ENCODE results near the gene SCAF8. TPM values are rescaled to one million over a fixed set of nuclear protein-coding genes. Genes with fewer than 3 reads are reported as not detected.
A peak's percentile ranks its signal among the peaks of the same experiment; 100 is the strongest.

Gene SCAF8
- total RNA-seq, 2 donors from 2014 or later: 42.0 to 53.5 TPM

- Histone ChIP-seq H3K36me3 (no peaks in the 10 kb centered on the region), H3K27ac (no peak overlapping the region), H3K27me3 (replicated peaks; ENCODE audit: insufficient read depth) (no peaks in the 10 kb centered on the region), H3K4me1 (replicated peaks) (no peaks in the 10 kb centered on the region), H3K4me3 (no peak overlapping the region), H3K9me3 (no peaks in the 10 kb centered on the region)
- no peak for DNase-seq (ENCODE audit: low spot score)
- whole genome bisulfite sequencing: 74% methylated on average over 3 of the region's 3 CpGs
- no peak for TF ChIP-seq CTCF (IDR thresholded peaks at IDR 0.05)
- no peak for TF ChIP-seq POLR2A (IDR thresholded peaks at IDR 0.05)
- no peak for TF ChIP-seq POLR2AphosphoS5 (IDR thresholded peaks at IDR 0.05)
- intact Hi-C loops (cut with DNase I): no loop called here
These were observed 143.5 kb downstream of the SCAF8 start for GRCh38 chr6:154876486-154877280.

GRCh38 chr6:154878871-154879491, 145.8 kb downstream of the SCAF8 start:
- TF ChIP-seq POLR2AphosphoS5 (IDR thresholded peaks at IDR 0.05) (no peak), POLR2A (IDR thresholded peaks at IDR 0.05) (no peak), CTCF (IDR thresholded peaks at IDR 0.05) (no peak)
- no peak for DNase-seq (ENCODE audit: low spot score)
- WGBS: 85% methylated on average over 6 of the region's 6 CpGs

GRCh38 chr6:154882107-154882506, 148.9 kb downstream of the SCAF8 start:
- no peaks in the 10 kb centered on the region for H3K9me3 ChIP-seq
- H3K4me3 ChIP-seq: no peak overlapping the region
- no peaks in the 10 kb centered on the region for H3K36me3 ChIP-seq
- H3K4me1 ChIP-seq (replicated peaks): no peaks in the 10 kb centered on the region
- 27% methylated on average over 3 of the region's 3 CpGs for WGBS
- H3K27me3 ChIP-seq (replicated peaks; ENCODE audit: insufficient read depth): no peaks in the 10 kb centered on the region
- TF ChIP-seq CTCF (IDR thresholded peaks at IDR 0.05): no peak
- TF ChIP-seq POLR2A (IDR thresholded peaks at IDR 0.05): no peak
- peak; percentile 28 for TF ChIP-seq POLR2AphosphoS5 (IDR thresholded peaks at IDR 0.05)
- no peak overlapping the region for H3K27ac ChIP-seq
- peak; percentile 52 for DNase-seq (ENCODE audit: low spot score)
- intact Hi-C loops (cut with DNase I): no loop called here

More at GRCh38 chr6:154878871-154879491, 145.8 kb downstream of the SCAF8 start:
- Histone ChIP-seq H3K4me3 (no peak overlapping the region), H3K9me3 (no peaks in the 10 kb centered on the region), H3K4me1 (replicated peaks) (no peaks in the 10 kb centered on the region), H3K27me3 (replicated peaks; ENCODE audit: insufficient read depth) (no peaks in the 10 kb centered on the region), H3K36me3 (no peaks in the 10 kb centered on the region), H3K27ac (no peak overlapping the region)
- intact Hi-C loops (cut with DNase I): no loop called here

MicroRNAs encoded within 50 kb of the gene (microRNA counts, 767-probe panel; counts per million panel counts)
- 0 to 431 counts per million in 2 donors for microRNA hsa-miR-1273c

Small RNA genes lying within 50 kb of the gene (microRNA-seq; reads per million reads assigned to microRNA genes)
- not detected for gene MIR1273C

Small RNA genes lying within 50 kb of the gene (small RNA-seq; reads per million reads assigned to genes)
- 0 reads per million in 2 donors for gene MIR1273C
- gene RNU6-824P: 0 reads per million in 2 donors

Other genes with a start within 250 kb of the SCAF8 start
- gene CNKSR3, start 222.7 kb upstream of the SCAF8 start, total RNA-seq: 10 to 100 TPM in 1 of 2 donors, 1 to 10 TPM in 1; 8.7 to 23.5 TPM